ENCODE data around the gene NPHP4.

Gene NPHP4

GRCh38 chr1:5877001-5877400, 115.2 kb downstream of the NPHP4 start:
- no peak for DNase-seq (ENCODE audit: low read depth)
- no peak overlapping the region for H3K4me3 ChIP-seq (ENCODE audit: low read length)
- TF ChIP-seq CTCF (IDR thresholded peaks at IDR 0.05; ENCODE audit: insufficient read depth, low read depth, low read length, missing control alignments), result no peak

DNA sequence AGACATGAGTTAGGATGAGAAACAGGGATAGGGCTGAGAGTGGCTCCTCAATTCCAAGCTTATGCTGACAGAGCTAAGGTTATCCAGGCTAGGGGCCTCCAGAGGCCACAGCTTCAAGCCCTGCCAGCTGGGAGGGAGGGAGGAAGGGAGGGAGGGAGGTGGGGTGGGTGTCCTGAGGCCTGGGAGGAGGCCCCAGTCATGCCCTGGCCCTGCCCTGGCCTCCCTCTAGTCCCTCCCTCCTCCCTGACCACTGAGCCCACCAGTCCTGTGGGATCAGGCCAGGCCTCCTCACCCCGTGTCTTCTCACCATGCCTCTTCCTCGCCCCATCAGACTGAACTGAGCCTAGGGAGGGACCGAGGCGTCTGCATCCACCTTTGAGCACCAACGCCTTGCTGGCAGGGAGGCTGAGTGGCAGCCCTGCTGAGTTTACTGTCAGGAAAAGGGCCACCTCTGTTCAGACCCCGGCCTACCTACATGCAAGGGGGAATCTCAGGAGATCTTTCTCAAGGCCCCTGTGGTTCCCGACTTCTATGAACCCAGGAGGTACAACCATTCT, 116.1 kb downstream of the NPHP4 start:
- no peak for TF ChIP-seq CTCF (IDR thresholded peaks at IDR 0.05; ENCODE audit: insufficient read depth, low read depth, low read length, missing control alignments)
- H3K4me3 ChIP-seq (ENCODE audit: low read length), result no peak overlapping the region
- no peak for DNase-seq (ENCODE audit: low read depth)

GRCh38 chr1:5875345-5875910, 116.8 kb downstream of the NPHP4 start:
- no peak for TF ChIP-seq CTCF (IDR thresholded peaks at IDR 0.05; ENCODE audit: insufficient read depth, low read depth, low read length, missing control alignments)
- no peak for DNase-seq (ENCODE audit: low read depth)

DNA sequence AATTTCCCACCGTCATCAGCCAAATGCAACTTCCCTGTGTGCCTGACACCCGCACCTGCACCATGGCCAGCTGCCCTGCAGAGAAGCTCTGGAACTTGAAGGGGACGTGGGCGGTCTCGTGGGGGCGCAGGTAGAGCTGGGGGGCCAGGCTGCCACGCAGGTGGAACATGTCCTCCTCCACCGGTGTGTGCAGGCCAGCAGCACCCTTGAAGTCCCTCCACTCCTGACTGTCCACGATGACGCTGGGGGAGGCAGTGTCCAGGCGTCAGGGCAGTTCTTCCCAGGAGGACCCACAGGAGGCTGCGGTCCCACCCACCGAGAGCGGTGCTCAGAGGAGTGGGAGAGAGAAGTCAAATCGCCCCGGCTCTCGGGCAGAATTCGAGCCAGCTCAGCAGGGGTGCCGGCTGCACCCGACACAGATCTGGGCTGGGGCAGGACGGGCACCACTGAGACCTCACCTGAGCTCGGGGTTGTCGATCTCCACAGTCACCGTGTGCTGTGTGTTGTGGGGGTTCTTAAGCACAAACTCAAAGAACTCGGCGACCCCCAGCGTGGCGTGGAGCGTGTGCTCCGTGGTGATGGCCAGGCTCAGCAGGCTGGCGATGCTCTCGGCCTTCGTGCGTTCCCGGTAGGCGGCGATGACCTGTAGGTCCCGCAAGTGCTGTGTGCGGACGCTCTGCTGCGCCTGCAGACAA, 117.7 kb downstream of the NPHP4 start:
- no peak for TF ChIP-seq CTCF (IDR thresholded peaks at IDR 0.05; ENCODE audit: insufficient read depth, low read depth, low read length, missing control alignments)
- no peak overlapping the region for H3K4me3 ChIP-seq (ENCODE audit: low read length)
- no peak for DNase-seq (ENCODE audit: low read depth)

More at GRCh38 chr1:5875345-5875910, 116.8 kb downstream of the NPHP4 start:
- H3K4me3 ChIP-seq (ENCODE audit: low read length), result no peak overlapping the region

DNA sequence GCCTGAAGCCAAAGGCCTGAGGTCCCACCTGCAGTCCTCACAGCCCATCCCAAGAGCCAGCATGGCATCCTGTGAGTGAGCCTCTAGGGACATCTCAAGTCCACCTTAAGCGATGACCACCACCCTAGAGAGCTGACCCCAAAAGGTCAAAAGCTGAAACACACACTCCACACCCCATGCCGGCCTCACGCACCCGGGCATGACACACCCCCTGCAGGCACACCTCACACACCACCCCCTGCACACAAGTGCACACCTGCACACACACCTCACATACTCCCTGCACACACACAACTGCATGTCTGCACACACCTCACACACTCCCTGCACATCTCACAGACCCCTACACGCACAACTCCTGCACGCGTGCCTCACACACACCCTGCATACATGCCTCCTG, 118.7 kb downstream of the NPHP4 start:
- no peak for DNase-seq (ENCODE audit: low read depth)
- no peak for TF ChIP-seq CTCF (IDR thresholded peaks at IDR 0.05; ENCODE audit: insufficient read depth, low read depth, low read length, missing control alignments)
- no peak overlapping the region for H3K4me3 ChIP-seq (ENCODE audit: low read length)

GRCh38 chr1:5872886-5873285, 119.3 kb downstream of the NPHP4 start:
- no peak overlapping the region for H3K4me3 ChIP-seq (ENCODE audit: low read length)
- no peak for DNase-seq (ENCODE audit: low read depth)
- no peak for TF ChIP-seq CTCF (IDR thresholded peaks at IDR 0.05; ENCODE audit: insufficient read depth, low read depth, low read length, missing control alignments)
